ENCODE data around the gene ASIP.
"Not testable (repeated sequence)": the region's sequence is repeated elsewhere in the genome, so short reads cannot be mapped to it uniquely, and the experiment has no call there.

The ASIP gene

DNA sequence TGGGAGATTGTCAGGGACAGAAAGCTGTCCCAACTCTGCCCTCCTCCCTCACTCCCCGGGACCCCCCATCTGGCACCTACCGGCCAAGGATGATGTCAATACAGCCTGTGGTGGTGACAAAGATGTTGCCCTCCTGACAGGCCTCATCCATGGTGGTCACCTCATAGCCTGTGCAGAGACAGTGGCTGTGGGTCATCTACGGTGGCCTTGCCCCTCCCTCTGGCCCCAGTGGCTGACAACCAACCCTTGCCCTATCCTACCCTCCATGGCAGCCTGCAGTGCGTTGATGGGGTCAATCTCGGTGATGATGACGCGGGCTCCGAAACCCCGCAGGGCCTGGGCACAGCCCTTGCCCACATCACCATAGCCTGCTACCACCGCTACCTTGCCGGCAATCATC is 49.2 kb downstream of the ASIP start:
- TF ChIP-seq, protein P1, sequence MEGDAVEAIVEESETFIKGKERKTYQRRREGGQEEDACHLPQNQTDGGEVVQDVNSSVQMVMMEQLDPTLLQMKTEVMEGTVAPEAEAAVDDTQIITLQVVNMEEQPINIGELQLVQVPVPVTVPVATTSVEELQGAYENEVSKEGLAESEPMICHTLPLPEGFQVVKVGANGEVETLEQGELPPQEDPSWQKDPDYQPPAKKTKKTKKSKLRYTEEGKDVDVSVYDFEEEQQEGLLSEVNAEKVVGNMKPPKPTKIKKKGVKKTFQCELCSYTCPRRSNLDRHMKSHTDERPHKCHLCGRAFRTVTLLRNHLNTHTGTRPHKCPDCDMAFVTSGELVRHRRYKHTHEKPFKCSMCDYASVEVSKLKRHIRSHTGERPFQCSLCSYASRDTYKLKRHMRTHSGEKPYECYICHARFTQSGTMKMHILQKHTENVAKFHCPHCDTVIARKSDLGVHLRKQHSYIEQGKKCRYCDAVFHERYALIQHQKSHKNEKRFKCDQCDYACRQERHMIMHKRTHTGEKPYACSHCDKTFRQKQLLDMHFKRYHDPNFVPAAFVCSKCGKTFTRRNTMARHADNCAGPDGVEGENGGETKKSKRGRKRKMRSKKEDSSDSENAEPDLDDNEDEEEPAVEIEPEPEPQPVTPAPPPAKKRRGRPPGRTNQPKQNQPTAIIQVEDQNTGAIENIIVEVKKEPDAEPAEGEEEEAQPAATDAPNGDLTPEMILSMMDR (IDR thresholded peaks at IDR 0.05; ENCODE audit: borderline replicate concordance, control extremely low read depth, extremely low read depth, insufficient read depth, missing control alignments) = no peak
- no peak for DNase-seq (ENCODE audit: low spot score)

DNA sequence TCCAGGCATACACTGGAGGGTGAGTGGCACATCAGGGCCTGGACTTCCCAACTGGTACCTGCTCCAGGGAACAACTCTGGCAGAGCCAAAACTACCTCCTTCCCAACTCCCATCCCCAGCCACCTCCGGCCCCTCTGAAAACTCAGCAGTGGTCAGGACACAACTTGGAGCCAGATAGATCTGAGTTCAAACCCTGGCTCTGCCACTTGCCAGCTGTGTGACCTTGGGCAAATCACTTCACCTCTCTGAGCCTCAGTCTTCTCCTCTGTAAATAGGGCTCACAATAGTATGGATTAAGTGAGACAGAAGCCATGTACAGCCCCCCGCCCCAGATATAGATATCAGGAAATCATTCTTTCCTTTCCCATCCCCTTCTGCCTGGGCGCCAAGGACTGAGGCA is 51.3 kb downstream of the ASIP start:
- TF ChIP-seq, protein P1 (IDR thresholded peaks at IDR 0.05; ENCODE audit: borderline replicate concordance, control extremely low read depth, extremely low read depth, insufficient read depth, missing control alignments) = no peak
- no peak for DNase-seq (ENCODE audit: low spot score)
- in situ Hi-C loops (cut with MboI; ENCODE audit: low sequenced_read_pairs, unreplicated experiment) = no loop called here

More for the DNA sequence above, 49.2 kb downstream of the ASIP start:
- in situ Hi-C loops (cut with MboI; ENCODE audit: low sequenced_read_pairs, unreplicated experiment) = no loop called here

DNA sequence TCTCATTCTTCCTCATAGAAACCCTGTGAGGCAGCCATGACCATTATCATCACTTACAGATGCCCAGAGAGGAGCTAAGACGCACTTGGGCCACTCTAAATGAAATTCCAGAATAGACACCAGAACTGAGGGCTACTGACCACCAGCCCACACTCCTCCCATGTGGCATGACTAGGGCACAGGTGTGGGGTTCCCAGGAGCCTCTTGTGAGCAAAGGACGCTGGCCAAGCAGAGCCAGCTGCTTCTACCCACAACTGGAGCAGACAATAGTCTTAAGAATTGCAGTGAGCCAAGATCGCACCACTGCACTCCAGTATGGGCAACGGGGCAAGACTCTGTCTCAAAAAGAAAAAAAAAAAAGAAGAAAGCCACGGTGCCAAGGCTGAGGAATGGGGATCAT is 51.9 kb downstream of the ASIP start:
- TF ChIP-seq, protein P1 (IDR thresholded peaks at IDR 0.05; ENCODE audit: borderline replicate concordance, control extremely low read depth, extremely low read depth, insufficient read depth, missing control alignments) = no peak
- in situ Hi-C loops (cut with MboI; ENCODE audit: low sequenced_read_pairs, unreplicated experiment) = no loop called here
- DNase-seq (ENCODE audit: low spot score) = no peak

DNA sequence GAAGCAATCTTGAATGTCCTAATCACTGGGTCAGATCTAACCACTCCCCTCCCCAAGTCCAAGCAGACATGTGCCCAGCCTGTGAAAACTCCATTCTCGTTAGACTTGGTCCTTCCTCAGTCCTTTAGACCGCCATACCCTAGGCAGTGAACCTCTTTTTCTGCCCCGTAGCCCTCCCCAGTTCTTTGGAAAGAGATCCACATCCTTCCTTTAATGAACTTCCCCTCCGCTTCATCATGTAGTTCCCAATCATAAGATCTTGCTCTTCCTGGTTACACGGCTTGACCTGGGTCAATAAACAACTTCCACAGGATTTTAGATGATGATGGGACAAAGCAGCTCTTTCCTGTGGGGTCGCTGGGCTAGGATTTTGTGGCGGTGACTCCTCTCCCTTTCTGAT is 52.4 kb downstream of the ASIP start:
- DNase-seq (ENCODE audit: low spot score) = no peak
- TF ChIP-seq, protein P1 (IDR thresholded peaks at IDR 0.05; ENCODE audit: borderline replicate concordance, control extremely low read depth, extremely low read depth, insufficient read depth, missing control alignments) = no peak
- in situ Hi-C loops (cut with MboI; ENCODE audit: low sequenced_read_pairs, unreplicated experiment) = no loop called here

DNA sequence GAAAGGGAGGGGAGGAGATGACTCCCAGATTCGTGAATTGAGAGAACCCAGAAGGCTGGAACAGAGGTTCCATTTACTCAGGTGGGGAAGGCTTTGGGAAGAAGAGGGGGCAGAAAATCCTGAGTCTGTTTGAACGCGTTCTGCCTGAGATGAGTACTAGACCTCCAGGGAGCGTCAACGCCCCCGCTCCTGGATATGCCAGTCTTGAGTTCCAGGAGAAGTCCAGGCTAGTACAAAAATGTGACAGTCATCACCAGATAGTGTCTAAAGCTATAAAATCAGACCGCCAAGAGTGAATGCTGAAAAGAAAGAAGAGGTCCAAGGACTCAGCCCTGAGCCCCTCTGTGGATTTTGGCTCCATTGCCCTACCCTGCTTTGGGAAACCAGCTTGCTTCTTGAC is 53.3 kb downstream of the ASIP start:
- in situ Hi-C loops (cut with MboI; ENCODE audit: low sequenced_read_pairs, unreplicated experiment) = no loop called here
- TF ChIP-seq, protein P1 (IDR thresholded peaks at IDR 0.05; ENCODE audit: borderline replicate concordance, control extremely low read depth, extremely low read depth, insufficient read depth, missing control alignments) = no peak
- no peak for DNase-seq (ENCODE audit: low spot score)

DNA sequence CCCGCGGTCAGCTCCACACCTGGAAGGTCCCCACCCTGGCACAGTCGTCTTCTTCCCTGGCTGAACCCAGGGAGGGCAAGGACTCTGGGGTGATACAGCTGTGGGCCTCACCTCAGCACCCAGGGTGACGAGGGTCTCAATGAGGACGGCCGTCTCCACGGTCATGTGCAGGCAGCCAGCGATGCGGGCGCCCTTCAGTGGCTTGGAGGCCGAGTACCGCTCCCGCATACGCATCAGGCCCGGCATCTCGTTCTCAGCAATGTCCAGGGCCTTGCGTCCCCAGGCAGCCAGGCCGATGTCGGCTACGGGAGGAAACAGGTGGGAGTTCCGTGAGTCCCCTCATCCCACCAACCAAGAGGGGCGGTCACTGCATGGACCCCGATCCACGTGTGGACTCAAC is 54.1 kb downstream of the ASIP start:
- TF ChIP-seq, protein P1 (IDR thresholded peaks at IDR 0.05; ENCODE audit: borderline replicate concordance, control extremely low read depth, extremely low read depth, insufficient read depth, missing control alignments) = no peak
- in situ Hi-C loops (cut with MboI; ENCODE audit: low sequenced_read_pairs, unreplicated experiment) = no loop called here
- no peak for DNase-seq (ENCODE audit: low spot score)

DNA sequence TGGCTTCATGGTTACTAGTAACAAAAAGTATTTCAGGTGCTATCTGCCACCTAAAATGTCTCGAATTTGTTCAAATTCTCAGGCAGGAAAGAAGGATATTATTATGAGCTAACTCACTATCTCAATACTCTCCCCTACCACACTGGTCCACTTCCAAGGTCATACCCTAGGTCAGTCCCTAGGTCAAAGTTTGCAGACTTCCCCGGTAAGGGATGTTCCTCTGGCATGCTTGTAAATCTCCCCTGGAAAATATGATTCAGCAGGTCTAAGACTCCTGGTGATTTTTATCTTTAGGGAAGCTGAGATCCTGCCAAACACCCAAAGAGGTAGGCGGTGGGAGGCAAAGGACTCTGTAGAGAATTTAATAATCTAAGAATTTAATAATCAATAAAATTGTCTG is 55.2 kb downstream of the ASIP start:
- TF ChIP-seq, protein P1 (IDR thresholded peaks at IDR 0.05; ENCODE audit: borderline replicate concordance, control extremely low read depth, extremely low read depth, insufficient read depth, missing control alignments) = no peak
- DNase-seq (ENCODE audit: low spot score) = no peak
- in situ Hi-C loops (cut with MboI; ENCODE audit: low sequenced_read_pairs, unreplicated experiment) = no loop called here

DNA sequence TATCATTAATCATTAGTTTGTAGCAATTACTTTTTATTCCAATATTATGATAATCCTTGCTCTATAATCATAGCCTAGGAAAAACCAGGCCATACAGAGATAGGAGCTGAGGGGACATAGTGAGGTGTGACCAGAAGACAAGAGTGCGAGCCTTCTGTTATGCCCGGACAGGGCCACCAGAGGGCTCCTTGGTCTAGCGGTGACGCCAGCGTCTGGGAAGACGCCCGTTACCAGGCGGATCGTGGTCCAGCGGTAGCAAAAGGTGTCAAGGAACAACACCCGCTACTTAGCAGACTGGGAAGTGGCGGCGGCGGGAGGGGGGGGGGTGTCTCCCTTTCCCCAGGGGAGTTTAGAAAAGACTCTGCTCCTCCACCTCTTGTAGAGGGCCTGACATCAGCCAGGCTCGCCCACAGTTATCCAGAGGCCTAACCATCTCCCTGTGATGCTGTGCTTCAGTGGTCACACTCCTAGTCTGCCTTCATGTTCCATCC is 57.1 kb downstream of the ASIP start:
- DNase-seq (ENCODE audit: low spot score); in situ Hi-C loops (cut with MboI; ENCODE audit: low sequenced_read_pairs, unreplicated experiment): not testable (repeated sequence)
